ENCODE measurements around the gene ETS2.
A peak's percentile ranks its signal among the peaks of the same experiment; 100 is the strongest.

Gene ETS2

DNA sequence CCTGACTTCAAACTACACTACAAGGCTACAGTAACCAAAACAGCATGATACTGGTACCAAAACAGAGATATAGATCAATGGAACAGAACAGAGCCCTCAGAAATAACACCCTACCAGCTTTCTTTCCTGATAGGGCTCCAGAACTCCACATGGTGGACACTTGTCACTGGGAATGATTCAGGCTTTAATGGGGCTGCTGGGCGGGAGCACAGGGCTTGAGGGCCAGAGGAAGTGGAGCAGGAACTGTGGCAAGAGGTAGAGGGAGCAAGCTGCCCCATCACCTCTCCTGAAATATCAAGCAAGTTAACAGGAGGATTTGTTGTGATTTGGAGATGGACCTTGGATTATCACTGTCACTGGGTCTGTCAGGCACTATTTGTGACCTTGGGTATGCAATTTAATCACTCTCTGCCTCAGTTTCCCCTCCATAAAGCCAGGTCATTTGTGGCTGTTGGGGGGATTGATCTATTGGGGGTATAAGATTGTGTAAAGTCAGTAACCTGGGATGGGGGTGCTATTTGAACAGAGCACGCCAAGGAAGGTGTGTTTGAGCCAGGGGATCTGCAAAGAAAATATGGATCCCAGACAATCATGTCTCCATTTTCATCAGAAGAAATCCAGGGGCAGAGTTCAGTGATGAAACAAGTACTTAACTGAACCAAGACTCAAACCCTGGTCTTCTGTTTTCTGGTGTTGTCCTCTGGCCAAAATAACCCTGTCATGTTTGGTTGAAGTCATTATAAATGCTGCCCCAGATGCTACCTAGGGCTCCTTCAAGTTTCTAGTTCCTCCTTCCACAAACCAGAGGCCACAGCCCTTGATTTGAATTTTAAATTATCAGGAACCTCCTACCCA lies 25.2 kb downstream of the ETS2 start:
- ChIA-PET POLR2A (ENCODE audit: low non-redundant PET) (no interaction called here), CTCF (interaction anchor here (1.5 kb wide), 1 partner anchor 23 kb away, joined by 3 read pairs; no protein-coding TSS in a partner anchor)
- H3K27ac ChIP-seq: peak overlapping the region; percentile 79
- DNase-seq (ENCODE audit: low spot score): no peak
- TF ChIP-seq, protein P1, sequence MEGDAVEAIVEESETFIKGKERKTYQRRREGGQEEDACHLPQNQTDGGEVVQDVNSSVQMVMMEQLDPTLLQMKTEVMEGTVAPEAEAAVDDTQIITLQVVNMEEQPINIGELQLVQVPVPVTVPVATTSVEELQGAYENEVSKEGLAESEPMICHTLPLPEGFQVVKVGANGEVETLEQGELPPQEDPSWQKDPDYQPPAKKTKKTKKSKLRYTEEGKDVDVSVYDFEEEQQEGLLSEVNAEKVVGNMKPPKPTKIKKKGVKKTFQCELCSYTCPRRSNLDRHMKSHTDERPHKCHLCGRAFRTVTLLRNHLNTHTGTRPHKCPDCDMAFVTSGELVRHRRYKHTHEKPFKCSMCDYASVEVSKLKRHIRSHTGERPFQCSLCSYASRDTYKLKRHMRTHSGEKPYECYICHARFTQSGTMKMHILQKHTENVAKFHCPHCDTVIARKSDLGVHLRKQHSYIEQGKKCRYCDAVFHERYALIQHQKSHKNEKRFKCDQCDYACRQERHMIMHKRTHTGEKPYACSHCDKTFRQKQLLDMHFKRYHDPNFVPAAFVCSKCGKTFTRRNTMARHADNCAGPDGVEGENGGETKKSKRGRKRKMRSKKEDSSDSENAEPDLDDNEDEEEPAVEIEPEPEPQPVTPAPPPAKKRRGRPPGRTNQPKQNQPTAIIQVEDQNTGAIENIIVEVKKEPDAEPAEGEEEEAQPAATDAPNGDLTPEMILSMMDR (conservative IDR thresholded peaks at IDR 0.05; ENCODE audit: low read depth): no peak

DNA sequence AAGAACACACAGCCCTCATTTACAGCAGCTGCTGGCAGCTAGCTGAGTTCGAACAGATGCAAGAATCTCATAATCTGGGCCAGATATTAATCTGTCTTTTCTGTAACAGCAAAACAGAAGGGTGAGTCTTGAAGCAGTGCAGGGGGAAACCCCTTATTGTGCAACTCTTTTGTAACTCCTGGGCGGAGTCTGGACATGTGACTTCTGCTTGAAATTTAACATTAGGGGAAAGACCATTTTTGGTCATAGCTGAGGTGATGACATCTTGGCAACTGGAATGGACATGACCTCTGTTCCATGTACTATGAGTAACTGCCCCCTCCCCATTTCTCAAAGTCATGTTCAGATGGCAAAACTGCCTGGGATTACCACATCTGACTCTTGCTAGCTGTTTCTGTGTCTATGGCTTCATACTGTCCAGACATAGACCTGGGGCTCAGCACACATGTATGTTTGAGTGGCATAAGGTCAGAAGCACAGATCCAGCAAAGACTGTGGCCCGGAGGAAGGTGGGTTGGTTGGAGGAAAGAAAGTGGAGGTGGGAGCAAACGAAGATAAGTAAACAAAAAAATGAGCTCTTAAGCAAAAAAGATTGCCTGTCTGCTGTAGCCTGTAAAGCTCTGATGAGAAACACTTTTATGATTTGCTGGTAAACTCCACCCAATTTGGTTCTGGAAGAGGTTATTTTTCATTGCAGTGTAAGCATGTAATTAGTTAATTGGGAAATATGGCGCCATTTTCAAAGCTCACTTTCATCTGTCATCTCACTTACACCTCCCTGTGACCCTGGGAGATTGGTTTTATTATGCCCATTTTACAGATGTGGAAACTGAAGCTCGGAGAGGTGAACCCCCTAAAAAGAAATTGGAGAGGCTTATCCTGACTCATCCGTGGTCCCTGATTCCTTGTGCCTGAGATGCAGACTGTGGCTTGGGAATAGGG lies 26.1 kb downstream of the ETS2 start:
- ChIA-PET POLR2A (ENCODE audit: low non-redundant PET) (no interaction called here), CTCF (interaction anchor here (1.5 kb wide), 1 partner anchor 24 kb away, joined by 3 read pairs; no protein-coding TSS in a partner anchor)
- peak overlapping the region; percentile 79 for H3K27ac ChIP-seq
- DNase-seq (ENCODE audit: low spot score): peak; percentile 89
- TF ChIP-seq, protein P1 (conservative IDR thresholded peaks at IDR 0.05; ENCODE audit: low read depth): no peak

DNA sequence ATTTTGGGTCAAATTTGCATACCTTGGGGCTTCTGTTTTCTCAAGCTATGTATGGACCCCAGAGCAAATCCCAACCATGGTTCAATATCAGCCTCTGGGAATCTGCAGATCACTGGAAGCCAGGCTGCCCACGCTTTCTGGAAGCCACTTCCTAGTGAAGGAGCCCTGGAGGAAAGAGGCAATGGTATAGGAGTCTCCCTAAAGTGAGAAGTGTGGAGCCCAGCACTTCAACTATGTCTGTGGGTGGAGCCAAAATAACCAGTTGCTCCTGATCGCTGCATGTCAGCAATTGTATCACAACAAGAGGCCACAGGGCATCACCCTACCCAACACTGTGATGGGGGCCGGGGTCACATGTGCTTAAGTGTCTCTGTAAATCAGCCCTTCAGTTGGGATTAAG lies 26.9 kb downstream of the ETS2 start:
- ChIA-PET CTCF (no interaction called here), POLR2A (ENCODE audit: low non-redundant PET) (no interaction called here)
- peak overlapping the region; percentile 79 for H3K27ac ChIP-seq
- DNase-seq (ENCODE audit: low spot score): no peak
- TF ChIP-seq, protein P1 (conservative IDR thresholded peaks at IDR 0.05; ENCODE audit: low read depth): no peak

DNA sequence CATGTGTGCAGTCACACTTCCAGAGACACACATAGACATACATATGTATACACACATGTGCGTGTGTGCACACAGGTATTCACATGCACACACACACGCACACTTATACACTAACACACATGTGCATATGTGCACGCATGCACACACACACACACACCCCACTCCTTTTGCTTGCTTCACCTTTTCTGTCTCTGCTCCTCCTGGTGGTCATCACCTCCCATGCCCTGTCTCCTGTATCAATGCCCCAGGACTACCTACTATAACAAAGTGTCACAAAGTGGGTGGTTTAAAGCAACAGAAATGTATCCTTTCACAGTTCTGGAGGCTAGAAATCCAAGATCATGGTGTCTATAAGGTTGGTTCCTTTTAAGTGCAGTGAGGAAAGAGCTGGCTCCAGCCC lies 27.4 kb downstream of the ETS2 start:
- TF ChIP-seq, protein P1 (conservative IDR thresholded peaks at IDR 0.05; ENCODE audit: low read depth): no peak
- CTCF ChIA-PET: no interaction called here

DNA sequence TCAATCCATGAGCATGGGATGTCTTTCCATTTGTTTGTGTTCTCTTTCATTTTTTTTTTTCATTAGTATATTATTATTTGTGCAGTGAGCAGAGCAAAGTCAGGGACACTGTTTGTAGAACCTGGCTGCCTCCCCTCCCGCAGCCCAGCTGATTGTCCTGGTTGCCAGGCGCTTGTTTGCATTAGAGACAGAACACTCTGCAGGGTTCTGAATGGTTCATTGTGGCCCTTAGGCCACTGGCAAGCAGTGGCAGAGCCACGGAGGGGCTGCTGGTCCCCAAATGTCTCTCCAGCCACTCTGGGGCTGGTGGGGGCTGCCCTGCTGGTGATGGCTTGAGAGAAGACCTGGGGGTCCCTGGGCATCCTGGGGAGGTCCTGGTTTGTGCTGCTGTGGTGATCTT lies 29.0 kb downstream of the ETS2 start:
- TF ChIP-seq, protein P1 (conservative IDR thresholded peaks at IDR 0.05; ENCODE audit: low read depth): no peak
- no peak for DNase-seq (ENCODE audit: low spot score)
- ChIA-PET POLR2A (ENCODE audit: low non-redundant PET) (no interaction called here), CTCF (no interaction called here)
- H3K27ac ChIP-seq: no peak overlapping the region

More for the DNA sequence above, 27.4 kb downstream of the ETS2 start:
- no peak for DNase-seq (ENCODE audit: low spot score)
- POLR2A ChIA-PET (ENCODE audit: low non-redundant PET): no interaction called here
- H3K27ac ChIP-seq: peak overlapping the region; percentile 79

DNA sequence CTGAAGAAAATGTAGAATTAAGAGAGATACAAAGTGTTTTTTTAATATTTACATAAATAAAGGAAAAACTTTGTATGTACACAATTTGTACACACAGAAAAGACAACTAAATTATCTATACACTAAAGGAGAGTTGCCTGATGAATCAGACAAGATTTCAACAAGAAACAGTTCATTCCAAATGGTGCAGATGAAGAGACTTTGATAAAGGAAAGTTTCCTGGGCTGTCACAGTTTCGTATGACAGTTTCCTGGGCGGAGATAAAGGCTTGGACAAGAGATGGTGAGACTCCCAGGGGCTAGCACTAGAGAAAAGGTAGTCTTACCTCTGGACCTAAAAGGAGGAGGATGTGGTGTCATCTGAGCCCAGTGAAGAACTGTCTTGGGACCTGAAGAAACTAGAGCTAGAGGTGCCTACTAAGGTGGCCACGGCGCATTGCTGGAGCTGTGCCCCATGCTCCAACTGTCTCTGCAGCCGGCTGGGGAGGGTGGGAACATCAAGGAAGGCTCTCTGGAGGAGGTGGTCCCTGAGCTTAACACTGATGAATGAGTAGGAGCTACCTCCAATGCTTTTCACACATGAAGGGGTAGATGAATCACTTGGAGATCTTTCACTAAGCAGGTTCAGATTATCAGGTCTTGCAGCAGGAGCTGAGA lies 32.2 kb downstream of the ETS2 start:
- ChIA-PET CTCF (no interaction called here), POLR2A (ENCODE audit: low non-redundant PET) (no interaction called here)
- peak overlapping the region; percentile 98 for H3K27ac ChIP-seq
- DNase-seq (ENCODE audit: low spot score): no peak
- TF ChIP-seq, protein P1 (conservative IDR thresholded peaks at IDR 0.05; ENCODE audit: low read depth): no peak
